ENCODE results near the gene BIRC5.

DNA sequence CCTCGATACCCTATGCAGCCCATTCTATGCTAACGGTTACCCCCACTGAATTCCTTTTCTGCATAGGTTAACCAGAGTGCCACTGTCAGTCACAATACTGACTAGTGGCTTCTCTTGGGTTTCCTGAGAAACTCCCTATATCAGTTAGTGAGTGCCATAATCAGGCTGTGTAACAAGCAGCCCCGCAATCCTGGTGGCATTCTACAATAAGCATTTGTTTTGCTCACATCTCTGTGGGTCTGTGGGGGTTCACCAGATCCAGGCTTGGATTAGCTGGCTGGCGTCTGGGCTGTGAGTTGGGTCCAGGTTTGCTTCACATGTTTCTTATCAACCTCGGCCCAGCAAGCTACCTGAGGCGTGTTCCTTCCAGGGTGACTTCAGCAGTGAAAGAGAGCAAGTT, 59.8 kb downstream of the BIRC5 start:
- TF ChIP-seq, protein P1, sequence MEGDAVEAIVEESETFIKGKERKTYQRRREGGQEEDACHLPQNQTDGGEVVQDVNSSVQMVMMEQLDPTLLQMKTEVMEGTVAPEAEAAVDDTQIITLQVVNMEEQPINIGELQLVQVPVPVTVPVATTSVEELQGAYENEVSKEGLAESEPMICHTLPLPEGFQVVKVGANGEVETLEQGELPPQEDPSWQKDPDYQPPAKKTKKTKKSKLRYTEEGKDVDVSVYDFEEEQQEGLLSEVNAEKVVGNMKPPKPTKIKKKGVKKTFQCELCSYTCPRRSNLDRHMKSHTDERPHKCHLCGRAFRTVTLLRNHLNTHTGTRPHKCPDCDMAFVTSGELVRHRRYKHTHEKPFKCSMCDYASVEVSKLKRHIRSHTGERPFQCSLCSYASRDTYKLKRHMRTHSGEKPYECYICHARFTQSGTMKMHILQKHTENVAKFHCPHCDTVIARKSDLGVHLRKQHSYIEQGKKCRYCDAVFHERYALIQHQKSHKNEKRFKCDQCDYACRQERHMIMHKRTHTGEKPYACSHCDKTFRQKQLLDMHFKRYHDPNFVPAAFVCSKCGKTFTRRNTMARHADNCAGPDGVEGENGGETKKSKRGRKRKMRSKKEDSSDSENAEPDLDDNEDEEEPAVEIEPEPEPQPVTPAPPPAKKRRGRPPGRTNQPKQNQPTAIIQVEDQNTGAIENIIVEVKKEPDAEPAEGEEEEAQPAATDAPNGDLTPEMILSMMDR (IDR thresholded peaks at IDR 0.05) = no peak
- TF ChIP-seq POLR2A (IDR thresholded peaks at IDR 0.05) = no peak
